AG09319 (cell line): Measurements from ENCODE around the gene SLC29A1.

Experiments used
- DNase-seq: peaks from one replicate; pipeline ENCODE4 v3.0.0-alpha.2; 2010; ENCODE audit warnings: low read depth; ENCODE audit errors: extremely low read depth
- CTCF ChIP-seq: IDR thresholded peaks from 2 replicates; pipeline ENCODE4 v1.5.1; 2011; ENCODE audit warnings: low read depth, mild to moderate bottlenecking, inconsistent platforms, low read length, moderate library complexity

SLC29A1 gene

GRCh38 chr6:44235891-44236516 is 12.6 kb downstream of the SLC29A1 start:
- DNase-seq, result no peak

GRCh38 chr6:44237021-44237812 is 13.8 kb downstream of the SLC29A1 start:
- TF ChIP-seq CTCF, result no peak
- peak; percentile 84 for DNase-seq

More at GRCh38 chr6:44235891-44236516, 12.6 kb downstream of the SLC29A1 start:
- no peak for TF ChIP-seq CTCF

GRCh38 chr6:44237813-44238433 is 14.5 kb downstream of the SLC29A1 start:
- DNase-seq, result no peak
- TF ChIP-seq CTCF, result peak; percentile 82

- no peak for TF ChIP-seq CTCF
- DNase-seq, result no peak
These were observed 15.4 kb downstream of the SLC29A1 start for GRCh38 chr6:44238687-44239350.

GRCh38 chr6:44243345-44243744 is 19.9 kb downstream of the SLC29A1 start:
- no peak for DNase-seq
- TF ChIP-seq CTCF, result no peak

- no peak for TF ChIP-seq CTCF
These were observed 22.1 kb downstream of the SLC29A1 start for GRCh38 chr6:44245391-44245911.

More at GRCh38 chr6:44245391-44245911, 22.1 kb downstream of the SLC29A1 start:
- no peak for DNase-seq
